GM21447 (cell line): Measurements from ENCODE around the gene CFAP70.
"Not testable (repeated sequence)": the region's sequence is repeated elsewhere in the genome, so short reads cannot be mapped to it uniquely, and the experiment has no call there.

ENCODE experiments used
- ATAC-seq: cut with Tn5 transposase; IDR thresholded peaks from one replicate; pipeline ENCODE4 v1.9.1; 2021; ENCODE audit not compliant: unreplicated experiment

CFAP70 gene

GRCh38 chr10:73358331-73359279, at the start of gene CFAP70:
Gene CFAP70 (minus strand): TSS chr10:73358864. CDS start chr10:73354796, 4,068 bp downstream.
- ATAC-seq: peak; percentile 95

- no peak for ATAC-seq
Measured at GRCh38 chr10:73408061-73408460, 49.4 kb upstream of the CFAP70 start.

DNA sequence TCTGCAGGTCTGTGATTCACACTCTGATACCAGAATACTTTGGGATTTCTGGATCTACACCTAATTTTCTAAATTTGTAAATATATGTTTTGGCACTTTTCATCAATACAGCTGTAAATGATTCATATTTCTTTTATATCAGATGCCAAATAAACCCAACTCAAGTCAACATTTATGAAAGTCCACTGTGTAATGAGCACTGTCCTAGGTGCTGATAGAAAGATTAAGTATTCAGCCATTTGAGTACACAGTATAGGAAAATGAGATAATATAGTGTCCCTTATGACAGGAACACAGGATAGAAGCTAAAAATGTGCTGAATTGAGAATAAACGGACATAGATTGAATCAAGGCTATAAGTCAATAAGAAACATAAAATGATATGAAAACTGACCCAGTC, 48.8 kb upstream of the CFAP70 start:
- no peak for ATAC-seq

DNA sequence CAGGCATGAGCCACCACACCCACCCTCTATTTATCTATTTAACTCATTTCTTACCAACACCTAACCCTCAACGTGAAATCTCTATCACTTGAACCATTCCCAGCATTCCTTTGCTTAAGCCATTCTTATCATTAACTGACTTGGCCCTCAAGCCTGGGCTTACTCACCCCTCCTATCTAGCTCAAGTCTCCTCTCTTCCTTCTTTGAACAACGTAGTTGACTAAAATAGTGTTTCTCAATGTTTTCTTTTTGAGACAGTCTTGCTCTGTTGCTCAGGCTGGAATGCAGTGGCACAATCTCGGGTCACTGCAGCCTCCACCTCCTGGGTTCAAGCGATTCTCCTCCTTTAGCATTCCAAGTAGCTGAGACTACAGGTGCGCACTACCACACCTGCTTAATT, 48.2 kb upstream of the CFAP70 start:
- ATAC-seq: no peak

GRCh38 chr10:73405556-73405955, 46.9 kb upstream of the CFAP70 start:
- ATAC-seq: no peak

GRCh38 chr10:73404690-73405089, 46.0 kb upstream of the CFAP70 start:
- ATAC-seq: no peak

GRCh38 chr10:73401636-73402035, 43.0 kb upstream of the CFAP70 start:
- no peak for ATAC-seq

- no peak for ATAC-seq
Measured at GRCh38 chr10:73399063-73399462, 40.4 kb upstream of the CFAP70 start.

DNA sequence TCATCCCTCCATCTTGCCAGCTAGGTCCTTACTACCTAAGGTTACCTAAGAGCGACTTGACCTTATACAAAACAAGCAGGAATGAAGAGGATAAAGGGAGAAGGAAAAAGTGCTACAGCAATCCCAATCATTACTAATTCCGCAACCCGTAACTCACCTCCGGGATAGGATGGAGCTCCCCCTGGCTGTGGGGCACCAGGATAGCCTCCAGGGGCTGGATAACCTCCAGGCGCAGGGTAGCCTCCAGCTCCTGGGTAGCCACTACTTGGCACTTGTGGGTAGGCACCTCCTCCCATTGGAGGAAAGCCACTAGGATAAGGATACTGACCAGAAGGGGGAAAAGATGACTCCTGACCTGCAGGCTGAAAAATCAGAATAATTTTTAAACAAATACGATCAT, 39.4 kb upstream of the CFAP70 start:
- ATAC-seq: no peak

- not testable (repeated sequence) for ATAC-seq
Measured at GRCh38 chr10:73394325-73394724, 35.7 kb upstream of the CFAP70 start.

- ATAC-seq: no peak
Measured at GRCh38 chr10:73388228-73388627, 29.6 kb upstream of the CFAP70 start.

GRCh38 chr10:73386583-73386982, 27.9 kb upstream of the CFAP70 start:
- ATAC-seq: no peak

DNA sequence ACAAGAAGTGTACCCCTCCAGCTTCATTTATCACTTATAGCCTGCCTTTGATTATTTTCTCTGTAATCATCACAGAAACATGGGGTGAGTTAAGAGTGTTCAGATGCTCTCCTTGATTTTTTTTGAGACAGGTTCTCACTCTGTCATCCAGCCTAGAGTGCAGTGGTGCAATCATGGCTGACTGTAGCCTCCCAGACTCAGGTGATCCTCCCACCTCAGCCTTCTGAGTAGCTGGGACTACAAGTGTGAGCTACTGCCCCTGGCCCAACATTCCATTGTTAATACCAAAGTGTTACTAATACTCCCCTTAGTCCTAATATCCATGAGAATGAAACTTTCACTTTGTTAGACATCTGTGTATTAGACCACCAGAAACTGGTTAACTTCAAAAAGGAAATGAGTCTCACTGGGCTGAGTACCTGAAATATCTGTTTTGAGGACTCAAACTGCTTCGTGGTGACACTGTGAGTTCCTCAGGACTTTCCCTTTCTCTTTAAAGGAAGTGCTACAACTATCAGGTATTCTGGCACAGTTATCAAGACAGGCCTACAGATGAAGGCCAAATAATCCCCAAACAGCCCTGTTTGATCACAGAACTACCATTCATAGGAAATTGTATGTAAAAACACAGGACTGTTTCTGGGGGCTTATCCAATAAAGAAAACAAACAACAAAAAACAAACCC, 20.5 kb upstream of the CFAP70 start:
- no peak for ATAC-seq

- no peak for ATAC-seq
Measured at GRCh38 chr10:73376679-73377078, 18.0 kb upstream of the CFAP70 start.

- no peak for ATAC-seq
Measured at GRCh38 chr10:73368238-73368637, 9.6 kb upstream of the CFAP70 start.

DNA sequence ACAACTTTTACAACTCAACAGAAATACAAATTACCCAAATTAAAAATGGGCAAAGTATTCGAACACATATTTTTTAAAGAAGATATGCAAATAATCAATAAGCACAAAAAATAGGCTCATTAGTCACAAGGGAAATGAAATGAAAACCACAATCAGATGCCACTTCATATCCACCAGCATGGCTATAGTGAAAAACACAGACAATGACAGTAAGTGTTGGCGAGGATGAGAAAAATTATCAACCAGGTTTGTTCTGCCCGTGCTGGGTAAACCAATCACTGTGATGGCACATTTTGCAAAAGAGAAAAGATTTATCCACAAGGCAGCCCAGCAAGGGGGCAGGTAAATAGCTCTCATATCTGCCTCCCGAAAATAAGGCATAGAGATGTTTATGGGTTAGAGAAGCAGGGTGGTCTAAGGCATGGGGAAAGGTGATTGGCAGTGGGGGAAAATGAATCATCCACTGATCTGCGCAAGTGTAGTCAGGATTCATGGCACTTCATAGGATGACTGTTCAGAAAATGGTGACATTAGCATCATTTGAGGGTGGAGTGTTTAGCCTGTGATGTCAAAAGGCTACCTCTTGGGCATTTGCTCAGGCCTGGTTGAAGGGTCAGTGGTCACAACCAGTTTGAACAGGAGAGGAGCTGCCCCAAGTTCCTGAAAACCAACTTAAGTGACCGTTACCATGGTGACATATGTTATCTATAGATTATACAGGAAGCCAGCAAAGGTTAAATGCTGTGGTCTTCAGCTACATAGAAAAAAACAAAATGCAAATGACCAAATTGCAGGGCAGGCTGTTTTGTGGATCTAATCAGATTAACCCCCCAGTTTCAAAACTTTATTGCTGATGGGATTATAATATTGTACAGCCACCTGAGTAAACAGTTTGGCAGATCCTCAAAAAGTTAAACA, 8.0 kb upstream of the CFAP70 start:
- ATAC-seq: no peak

DNA sequence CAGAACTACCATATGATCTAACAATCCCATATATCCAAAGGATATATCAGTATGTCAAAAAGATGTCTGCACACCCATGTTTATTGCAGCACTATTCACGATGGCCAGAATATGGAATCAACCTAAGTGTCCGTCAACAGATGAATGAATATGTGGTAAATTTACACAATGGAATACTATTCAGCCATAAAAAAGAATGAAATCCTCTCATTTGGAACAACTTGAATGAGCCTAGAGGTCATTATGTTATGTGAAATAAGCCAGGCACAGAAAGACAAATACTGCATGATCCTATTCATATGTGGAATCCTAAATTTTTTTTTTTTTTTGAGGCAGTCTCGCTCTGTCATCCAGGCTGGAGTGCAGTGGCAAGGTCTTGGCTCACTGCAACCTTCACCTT, 6.3 kb upstream of the CFAP70 start:
- ATAC-seq: no peak

DNA sequence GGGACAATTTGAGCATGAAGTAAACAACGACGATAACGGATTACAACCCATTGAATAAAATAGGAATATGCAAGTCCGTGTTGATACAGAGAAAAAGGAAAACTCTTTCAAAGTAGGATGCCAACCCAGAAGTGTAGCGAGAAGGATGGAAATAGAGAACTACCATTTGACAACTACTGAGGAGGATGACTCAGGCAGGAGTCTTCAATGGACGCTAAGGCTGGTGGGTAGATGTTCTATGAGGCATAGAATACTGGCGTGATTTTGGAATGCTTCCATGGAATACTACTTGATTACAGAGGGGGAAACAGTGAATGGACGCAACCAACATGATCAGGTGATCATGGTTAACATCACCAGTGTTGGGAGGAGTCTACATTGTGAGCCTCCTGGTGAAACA, 828 bp upstream of the CFAP70 start:
- ATAC-seq: no peak

GRCh38 chr10:73357821-73358220, 843 bp downstream of the CFAP70 start:
- no peak for ATAC-seq

DNA sequence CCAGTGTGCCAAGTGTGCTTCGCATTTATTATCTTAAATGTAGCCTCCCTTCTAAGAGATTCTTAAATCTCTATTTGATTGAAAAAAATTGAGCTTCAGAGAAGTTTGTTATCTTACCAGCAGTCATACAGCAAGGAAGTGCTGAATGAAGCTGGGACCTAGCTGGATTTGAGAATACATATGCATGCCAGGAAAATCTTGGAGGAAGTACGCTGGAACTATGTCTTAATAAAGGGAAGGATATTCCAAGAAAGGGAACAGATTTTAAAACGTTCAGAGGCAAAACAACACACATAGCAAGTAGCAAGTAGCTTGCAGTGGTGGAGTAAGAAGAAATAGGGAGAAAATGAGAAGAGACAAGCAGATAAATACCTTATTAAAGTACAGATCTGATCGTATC, 1.5 kb downstream of the CFAP70 start:
- no peak for ATAC-seq

- no peak for ATAC-seq
Measured at GRCh38 chr10:73344269-73344668, 14.4 kb downstream of the CFAP70 start.
